NB4 (cell line): ENCODE data around the gene ACOT12.

ENCODE experiments used
- DNase-seq: peaks from one replicate; pipeline ENCODE4 v3.0.0; 2010; ENCODE audit warnings: low read depth
- H3K4me3 ChIP-seq: one replicate; pipeline ENCODE4 v1.5.1; 2011; ENCODE audit warnings: mild to moderate bottlenecking, low read depth, low read length, moderate library complexity
- CTCF ChIP-seq: IDR thresholded peaks from one replicate; pipeline ENCODE4 v1.5.1; 2012; ENCODE audit warnings: low read depth, low read length
- MYC ChIP-seq: IDR thresholded peaks from 2 replicates; pipeline ENCODE4 v1.6.1; 2011; ENCODE audit warnings: low read depth, low read length
- POLR2A ChIP-seq: IDR thresholded peaks from 2 replicates; pipeline ENCODE4 v1.6.1; 2011; ENCODE audit warnings: mild to moderate bottlenecking; ENCODE audit not compliant: insufficient read length; ENCODE audit errors: extremely low read depth
- TF ChIP-seq, protein P1 (sequence below): IDR thresholded peaks from 2 replicates; pipeline ENCODE4 v1.6.1; 2011; ENCODE audit warnings: low read depth, low read length

The ACOT12 gene

DNA sequence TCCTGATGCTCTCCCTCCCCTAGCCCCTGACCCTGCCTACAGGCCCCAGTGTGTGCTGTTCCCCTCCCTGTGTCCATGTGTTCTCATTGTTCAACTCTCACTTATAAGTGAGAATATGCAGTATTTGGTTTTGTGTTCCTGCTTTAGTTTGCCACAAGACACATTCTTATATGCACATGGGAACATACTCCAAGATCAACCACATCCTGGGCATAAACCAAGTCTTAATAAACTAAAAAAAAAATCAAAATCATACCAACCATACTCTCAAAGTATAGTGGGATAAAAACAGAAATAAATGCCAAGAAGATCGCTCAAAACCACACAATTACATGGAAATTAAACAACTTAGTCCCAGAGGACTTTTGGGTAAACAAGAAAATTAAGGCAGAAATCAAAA, 103.8 kb downstream of the ACOT12 start:
- no peak for DNase-seq
- TF ChIP-seq POLR2A, result no peak
- TF ChIP-seq, protein P1, sequence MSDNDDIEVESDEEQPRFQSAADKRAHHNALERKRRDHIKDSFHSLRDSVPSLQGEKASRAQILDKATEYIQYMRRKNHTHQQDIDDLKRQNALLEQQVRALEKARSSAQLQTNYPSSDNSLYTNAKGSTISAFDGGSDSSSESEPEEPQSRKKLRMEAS, result no peak
- no peak for TF ChIP-seq CTCF
- TF ChIP-seq MYC, result no peak
- no peak overlapping the region for H3K4me3 ChIP-seq

GRCh38 chr5:81288021-81288433, 105.9 kb downstream of the ACOT12 start:
- no peak overlapping the region for H3K4me3 ChIP-seq
- no peak for DNase-seq
- TF ChIP-seq, protein P1, result no peak
- TF ChIP-seq CTCF (no peak), MYC (no peak), POLR2A (no peak)

GRCh38 chr5:81286059-81286617, 107.8 kb downstream of the ACOT12 start:
- no peak overlapping the region for H3K4me3 ChIP-seq
- no peak for DNase-seq
- TF ChIP-seq CTCF (no peak), POLR2A (no peak), MYC (no peak)
- TF ChIP-seq, protein P1, result no peak

DNA sequence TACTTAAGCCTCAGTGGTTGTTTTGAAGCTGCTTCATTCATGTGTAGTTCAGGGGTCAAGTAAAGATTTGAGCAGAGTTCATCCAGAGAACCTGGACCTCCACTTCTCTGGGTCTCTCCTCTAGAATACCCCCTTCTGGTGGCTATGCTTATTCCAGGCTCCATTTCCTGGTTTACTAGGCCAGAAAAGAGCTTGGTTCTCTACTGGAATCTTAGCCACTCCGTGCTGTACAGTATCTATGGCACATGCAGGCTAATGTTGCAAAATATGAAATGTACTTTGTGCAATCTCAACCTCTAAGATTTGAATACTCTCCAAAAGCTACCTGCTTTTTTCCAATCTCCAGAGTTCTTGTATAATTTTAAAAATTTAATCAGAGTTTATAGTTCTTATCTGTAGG, 110.0 kb downstream of the ACOT12 start:
- TF ChIP-seq, protein P1, result no peak
- TF ChIP-seq POLR2A, result no peak
- no peak for TF ChIP-seq CTCF
- no peak for TF ChIP-seq MYC
- no peak overlapping the region for H3K4me3 ChIP-seq
- no peak for DNase-seq
